Naive thymus-derived CD8-positive, alpha-beta T cell (primary cell): ENCODE data around the gene JPH2. TPM values are rescaled to one million over a fixed set of nuclear protein-coding genes. Genes with fewer than 3 reads are reported as not detected.

Source experiments
- ATAC-seq, 2 donors: fragments of 150-1000 bp; cut with Tn5 transposase in 1 of 2; sonication (Bioruptor Pico), chemical (Tn5 transposase) in 1 of 2; 1 replicate in 1 of 2; 2 replicates in 1 of 2; pipeline ENCODE4 v1.10.0; 2021; ENCODE audit warnings: mild to moderate bottlenecking in 2 of 2, moderate library complexity in 2 of 2
- POLR2A ChIA-PET: fragments of 350-600 bp; sonication (Branson Sonifier 250); formaldehyde crosslinking; loops from one replicate; lab custom pipeline; 2021; ENCODE audit warnings: antibody characterized with exemption; lab: Charles Lee
- DNase-seq, 10 donors: peaks; one replicate each; pipeline versions ENCODE4 v3.0.0 to v3.0.0-alpha.2; 2020 to 2022
- H3K27ac Mint-ChIP-seq, 10 donors: one replicate each; pipeline ENCODE4 v1.8.0; 2020 to 2022; ENCODE audit warnings: mild to moderate bottlenecking in 10 of 10, mixed read lengths in 10 of 10, moderate library complexity in 4 of 10, inconsistent platforms in 1 of 10
- H3K27me3 Mint-ChIP-seq, 5 donors: one replicate each; pipeline ENCODE4 v1.8.0; 2021 to 2022; ENCODE audit warnings: mixed read lengths in 5 of 5
- H3K36me3 Mint-ChIP-seq, 3 donors: one replicate each; pipeline ENCODE4 v1.8.0; 2020 to 2022; ENCODE audit warnings: mixed read lengths in 3 of 3, mild to moderate bottlenecking in 2 of 3, inconsistent platforms in 1 of 3
- H3K4me1 Mint-ChIP-seq, 4 donors: one replicate each; pipeline ENCODE4 v1.8.0; 2021 to 2022; ENCODE audit warnings: mixed read lengths in 4 of 4
- H3K4me3 Mint-ChIP-seq, 10 donors: one replicate each; pipeline ENCODE4 v1.8.0; 2020 to 2022; ENCODE audit warnings: mild to moderate bottlenecking in 10 of 10, mixed read lengths in 10 of 10, moderate library complexity in 6 of 10, inconsistent platforms in 1 of 10
- H3K9me3 Mint-ChIP-seq, 9 donors: one replicate each; pipeline ENCODE4 v1.8.0; 2020 to 2022; ENCODE audit warnings: mixed read lengths in 9 of 9, mild to moderate bottlenecking in 3 of 9, inconsistent platforms in 1 of 9, moderate library complexity in 1 of 9
- polyA plus RNA-seq, 3 donors: library from polyadenylated mRNA; unstranded; fragments of 300-500 nt; fragmentation: Illumina TruSeq; gene quantifications; one replicate each; pipeline ENCODE4 v1.2.3, GENCODE V29; 2021
- total RNA-seq, 8 experiments: library from RNA in 2 of 8; stranded (reverse) in 2 of 8; gene quantifications; one replicate each; pipeline ENCODE4 v1.2.3 and lab custom pipeline; 2021 to 2026

The JPH2 gene
- total and polyA plus RNA-seq, 5 experiments from 2014 or later = not detected

DNA sequence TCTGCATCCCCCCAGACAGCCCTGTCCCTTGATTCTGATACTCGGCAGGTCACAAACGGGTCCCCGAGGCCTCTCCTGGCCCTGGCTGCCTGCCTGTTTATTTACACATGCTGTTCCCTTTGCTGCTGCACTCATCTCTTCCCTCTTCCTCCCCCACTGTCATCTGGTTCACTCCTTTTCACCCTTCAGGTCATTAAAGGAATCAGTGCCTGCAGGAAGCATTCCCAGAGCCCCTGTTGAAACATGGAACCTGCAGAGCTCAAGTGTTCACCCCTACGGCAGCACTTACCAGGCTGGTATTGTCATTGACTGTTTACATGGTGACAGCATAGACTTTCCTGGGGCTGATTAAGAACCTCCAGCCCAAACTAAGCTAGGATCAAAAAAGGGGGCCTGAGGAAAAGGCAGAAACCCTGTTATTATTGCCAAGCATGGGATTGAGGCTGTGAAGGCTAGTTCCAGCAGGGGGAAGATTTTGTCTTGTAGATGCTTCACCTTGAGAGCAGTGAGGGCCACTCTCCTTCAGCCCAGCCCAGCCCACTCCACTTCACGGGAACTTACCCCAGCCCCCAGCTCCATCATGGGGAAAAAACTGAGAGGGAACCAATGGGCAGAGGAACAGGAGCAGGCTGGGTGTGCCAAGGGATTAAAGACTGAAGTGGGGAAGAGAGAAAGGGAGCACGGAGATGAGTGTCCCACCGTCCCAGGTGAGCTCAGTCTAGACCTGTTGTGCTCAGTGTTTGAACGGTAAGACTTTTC, 73.2 kb downstream of the JPH2 start:
- Mint-ChIP-seq H3K27ac (peak overlapping the region in 1 of 10 donors; percentile 68), H3K4me3 (no peak overlapping the region), H3K4me1 (peaks cover 3 to 6% (median 5%) of the 10 kb centered on the region in 4 donors), H3K9me3 (peaks cover 0 to 8% (median 3%) of the 10 kb centered on the region in 9 donors), H3K27me3 (peaks cover 23 to 76% (median 46%) of the 10 kb centered on the region in 5 donors), H3K36me3 (peaks cover 0 to 3% (median under 1%) of the 10 kb centered on the region in 3 donors)
- ATAC-seq = no peak
- no peak for DNase-seq
- POLR2A ChIA-PET = interaction anchor here (0.7 kb wide), 1 partner anchor 18 kb away, joined by 3 read pairs; no protein-coding TSS in a partner anchor

DNA sequence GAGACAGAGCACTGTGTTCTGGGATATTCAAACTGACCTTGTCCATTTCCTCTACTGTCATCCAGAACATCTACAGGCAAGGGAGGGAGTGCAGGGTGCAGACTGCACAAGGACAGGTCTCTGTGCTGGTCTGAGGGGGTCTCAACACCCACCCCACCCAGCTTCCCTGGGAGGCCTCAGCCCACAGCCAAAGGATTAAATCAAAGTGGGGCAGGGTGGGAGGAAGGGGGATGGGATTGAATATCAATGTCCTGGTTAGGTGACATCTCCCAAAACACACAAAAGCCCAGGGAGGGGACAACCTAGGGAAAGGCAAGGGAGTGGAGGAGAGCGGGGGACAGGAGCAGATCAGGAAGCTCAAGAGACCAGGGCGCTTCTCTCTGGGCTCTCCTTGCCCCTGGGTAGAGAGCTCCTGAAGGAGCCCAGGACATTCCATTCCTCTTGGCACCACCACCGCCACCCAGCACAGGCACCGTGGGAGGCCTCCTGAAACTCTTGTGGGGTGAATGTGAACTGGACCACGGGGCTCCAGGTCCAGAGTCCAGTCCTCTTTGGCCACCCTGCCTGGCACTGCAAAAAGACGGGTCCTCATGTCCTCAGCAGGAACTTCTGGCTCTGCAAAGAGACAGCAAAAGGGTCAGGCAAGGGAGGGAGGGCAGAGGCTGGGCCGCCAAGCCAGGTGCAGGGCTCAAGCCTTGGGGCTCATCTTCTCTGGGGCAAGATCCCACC, 73.9 kb downstream of the JPH2 start:
- ATAC-seq (no peak), DNase-seq (no peak)
- Mint-ChIP-seq H3K4me1 (peaks cover 3 to 6% (median 5%) of the 10 kb centered on the region in 4 donors), H3K27me3 (peaks cover 22 to 76% (median 49%) of the 10 kb centered on the region in 5 donors), H3K4me3 (no peak overlapping the region), H3K27ac (no peak overlapping the region), H3K36me3 (peaks cover 4 to 8% (median 5%) of the 10 kb centered on the region in 3 donors), H3K9me3 (peaks cover 0 to 14% (median 9%) of the 10 kb centered on the region in 9 donors)
- POLR2A ChIA-PET = no interaction called here

DNA sequence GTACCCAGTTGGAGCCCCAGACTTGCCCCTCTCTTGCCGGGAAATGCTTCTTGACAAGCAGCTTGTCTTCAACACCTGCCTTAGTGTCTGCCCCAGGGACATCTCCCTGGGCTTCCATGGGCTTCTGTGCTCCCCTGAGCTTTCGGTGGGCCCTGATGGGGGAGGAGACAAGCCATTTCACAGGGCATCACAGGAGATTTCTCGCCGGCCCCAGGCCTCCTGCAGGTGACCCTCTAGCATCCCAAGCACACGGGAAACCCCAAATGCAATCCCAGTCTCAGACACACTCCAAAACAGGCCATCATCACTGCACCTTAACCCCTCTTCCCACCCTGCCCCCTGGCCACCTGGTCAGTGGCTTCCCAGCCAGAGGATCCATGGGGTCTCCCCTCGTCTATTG, 74.5 kb downstream of the JPH2 start:
- POLR2A ChIA-PET = no interaction called here
- no peak for ATAC-seq

DNA sequence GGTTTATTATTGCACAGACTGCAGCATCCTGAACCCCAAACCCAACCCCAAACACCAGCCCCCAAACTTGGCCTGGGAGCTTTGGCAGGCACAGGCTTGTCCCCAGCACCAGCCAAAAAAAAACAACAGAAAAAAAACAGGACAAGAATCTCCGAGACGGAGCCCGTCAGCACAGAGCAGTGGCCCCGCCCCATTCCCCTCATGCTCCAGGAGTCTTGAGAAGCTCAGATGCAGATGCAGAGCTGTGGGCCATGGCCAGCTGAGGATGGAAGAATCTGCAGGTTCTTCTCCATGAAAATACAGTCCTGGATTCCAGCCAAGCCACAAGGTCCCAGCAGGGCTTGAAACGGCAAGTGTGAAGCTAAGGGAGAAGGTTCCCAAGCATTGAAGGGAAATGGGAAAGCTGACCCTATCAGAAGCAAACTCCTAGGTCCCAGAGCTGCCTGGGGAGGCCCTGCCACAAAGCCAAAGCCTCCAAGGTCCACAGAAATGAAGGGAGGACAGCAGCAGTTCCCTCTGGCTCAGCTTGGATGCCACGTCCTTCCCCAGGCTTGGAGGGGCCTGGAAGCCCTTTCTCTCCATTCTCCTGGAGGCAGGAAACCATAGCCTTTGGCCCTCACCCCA, 75.2 kb downstream of the JPH2 start:
- peaks cover 5 to 19% (median 12%) of the 10 kb centered on the region in 3 donors for H3K36me3 Mint-ChIP-seq
- peaks cover 4 to 27% (median 20%) of the 10 kb centered on the region in 9 donors for H3K9me3 Mint-ChIP-seq
- POLR2A ChIA-PET = no interaction called here
- peak overlapping the region in 1 of 10 donors; percentile 91 for H3K27ac Mint-ChIP-seq
- H3K27me3 Mint-ChIP-seq = peaks cover 20 to 75% (median 49%) of the 10 kb centered on the region in 5 donors
- ATAC-seq (no peak), DNase-seq (no peak)
- H3K4me3 Mint-ChIP-seq = no peak overlapping the region
- H3K4me1 Mint-ChIP-seq = peaks cover 3 to 6% (median 5%) of the 10 kb centered on the region in 4 donors

More for the DNA sequence above, 74.5 kb downstream of the JPH2 start:
- DNase-seq = no peak
- Mint-ChIP-seq H3K27ac (no peak overlapping the region), H3K4me3 (no peak overlapping the region), H3K4me1 (peaks cover 3 to 6% (median 5%) of the 10 kb centered on the region in 4 donors), H3K27me3 (peaks cover 20 to 75% (median 46%) of the 10 kb centered on the region in 5 donors), H3K9me3 (peaks cover 2 to 20% (median 15%) of the 10 kb centered on the region in 9 donors), H3K36me3 (peaks cover 5 to 14% (median 9%) of the 10 kb centered on the region in 3 donors)

DNA sequence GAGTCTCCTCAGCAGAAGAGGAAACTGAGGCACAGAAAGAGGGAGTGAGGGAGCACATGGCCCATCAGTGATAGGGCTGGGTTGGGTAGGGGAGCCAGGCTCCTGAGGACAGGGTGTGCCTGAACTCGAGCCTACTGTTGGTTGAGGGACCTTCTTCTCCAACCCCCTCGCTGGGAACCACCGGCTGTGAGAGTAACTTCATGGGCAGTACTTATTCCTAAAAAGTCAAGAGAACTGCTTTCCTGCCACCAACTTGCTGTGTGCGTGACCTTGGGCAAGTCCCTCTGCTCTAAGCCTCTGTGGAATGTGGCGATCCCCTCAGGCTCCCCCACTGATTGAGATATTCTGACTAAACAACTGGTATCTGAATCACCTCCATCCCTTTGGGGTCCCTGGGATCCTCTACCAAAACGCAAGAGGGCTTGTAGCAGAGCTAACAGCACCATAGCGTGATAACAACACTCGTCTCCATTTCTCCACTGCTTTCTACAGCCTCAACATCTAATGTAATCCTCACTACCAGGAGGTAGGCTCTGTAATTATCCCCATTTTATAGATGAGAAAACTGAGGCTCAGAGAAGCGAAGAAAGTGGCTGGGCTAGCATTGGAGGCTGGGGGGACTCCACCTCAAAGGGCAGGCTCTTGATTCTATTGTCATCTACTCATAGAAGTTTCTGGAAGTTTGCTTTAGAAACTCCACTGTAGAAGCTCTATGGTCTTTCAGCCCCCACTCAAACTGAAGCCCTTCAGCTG, 76.0 kb downstream of the JPH2 start:
- Mint-ChIP-seq H3K4me3 (no peak overlapping the region), H3K4me1 (no peaks in the 10 kb centered on the region), H3K27me3 (peaks cover 17 to 76% (median 49%) of the 10 kb centered on the region in 5 donors), H3K9me3 (peaks cover 5 to 29% (median 21%) of the 10 kb centered on the region in 9 donors), H3K36me3 (peaks cover 5 to 19% (median 12%) of the 10 kb centered on the region in 3 donors), H3K27ac (peak overlapping the region in 1 of 10 donors; percentile 15)
- no peak for DNase-seq
- POLR2A ChIA-PET = no interaction called here
- no peak for ATAC-seq

DNA sequence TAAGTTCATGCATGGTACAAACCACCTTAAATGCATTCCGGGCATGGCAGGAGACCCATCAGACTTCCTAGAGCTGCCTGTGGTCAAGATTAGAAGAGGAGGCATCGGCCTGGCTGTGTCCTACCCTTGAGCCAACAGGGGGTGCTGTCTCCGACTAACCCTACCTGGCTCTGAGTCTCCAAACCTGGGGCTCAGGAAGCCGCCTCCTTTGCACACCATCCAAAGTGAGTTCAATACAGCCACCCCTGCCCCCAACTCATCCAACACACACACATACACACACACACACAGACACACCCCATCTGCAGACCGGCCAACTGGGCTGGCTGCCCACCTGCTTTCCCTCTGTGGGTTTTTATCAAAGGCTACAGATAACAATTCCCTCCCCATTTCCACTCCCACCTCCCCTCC, 77.0 kb downstream of the JPH2 start:
- Mint-ChIP-seq H3K27ac (peak overlapping the region in 1 of 10 donors; percentile 27), H3K4me1 (no peaks in the 10 kb centered on the region), H3K9me3 (peaks cover 5 to 29% (median 21%) of the 10 kb centered on the region in 9 donors), H3K36me3 (peaks cover 5 to 19% (median 12%) of the 10 kb centered on the region in 3 donors), H3K4me3 (no peak overlapping the region), H3K27me3 (peaks cover 11 to 80% (median 43%) of the 10 kb centered on the region in 5 donors)
- ATAC-seq = no peak
- POLR2A ChIA-PET = no interaction called here
- no peak for DNase-seq

DNA sequence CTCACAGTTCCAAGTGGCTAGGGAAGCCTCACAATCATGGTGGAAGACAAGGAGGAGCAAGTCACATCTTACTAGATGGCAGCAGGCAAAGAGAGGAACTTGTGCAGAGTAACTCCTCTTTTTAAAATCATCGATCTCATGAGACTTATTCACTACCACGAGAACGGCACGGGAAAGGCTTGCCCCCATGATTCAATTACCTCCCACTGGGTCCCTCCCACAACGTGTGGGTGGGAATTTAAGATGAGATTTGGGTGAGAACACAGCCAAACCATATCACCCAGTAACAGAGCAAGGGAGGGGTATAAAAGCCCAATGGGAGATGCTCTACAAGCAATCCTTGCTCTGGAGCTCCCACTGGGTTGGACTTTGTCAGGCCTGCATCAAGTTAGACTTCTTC, 80.4 kb downstream of the JPH2 start:
- peaks cover 25 to 84% (median 47%) of the 10 kb centered on the region in 5 donors for H3K27me3 Mint-ChIP-seq
- POLR2A ChIA-PET = no interaction called here
- no peak overlapping the region for H3K27ac Mint-ChIP-seq
- H3K4me1 Mint-ChIP-seq = no peaks in the 10 kb centered on the region
- ATAC-seq = no peak
- peaks cover 5 to 26% (median 12%) of the 10 kb centered on the region in 3 donors for H3K36me3 Mint-ChIP-seq
- no peak overlapping the region for H3K4me3 Mint-ChIP-seq
- peaks cover 11 to 47% (median 23%) of the 10 kb centered on the region in 9 donors for H3K9me3 Mint-ChIP-seq
- no peak for DNase-seq

DNA sequence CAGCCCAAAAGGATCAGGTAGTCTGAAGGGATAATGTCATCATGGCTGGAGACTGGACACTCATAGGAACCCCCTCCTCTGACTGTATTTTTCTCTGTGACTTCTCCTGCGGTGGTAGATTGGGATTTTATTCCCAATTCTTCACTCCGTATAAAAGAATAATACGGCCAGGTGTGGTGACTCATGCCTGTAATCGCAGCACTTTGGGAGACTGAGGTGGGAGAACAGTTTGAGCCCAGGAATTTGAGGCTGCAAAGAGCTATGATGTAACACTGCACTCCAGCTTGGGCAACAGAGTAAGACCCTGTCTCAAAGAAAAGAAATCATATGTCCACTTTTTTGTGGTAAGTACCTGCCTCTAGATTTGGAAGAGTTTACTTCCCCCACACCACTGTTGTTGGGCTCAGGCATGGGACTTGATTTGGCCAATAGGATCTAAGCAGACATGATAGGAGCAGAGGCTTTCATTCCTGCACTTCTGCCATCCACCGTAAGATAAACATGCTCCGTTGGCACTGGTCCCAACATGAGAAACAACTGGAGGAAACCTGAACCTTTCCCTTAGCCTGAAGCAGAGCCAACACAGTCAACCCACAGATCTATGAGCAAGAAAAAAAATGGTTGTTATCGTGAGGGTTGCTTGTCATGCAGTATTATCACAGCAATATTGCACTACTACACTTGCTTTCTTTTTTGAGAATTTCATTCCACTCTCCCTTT, 82.0 kb downstream of the JPH2 start:
- DNase-seq (no peak), ATAC-seq (no peak)
- Mint-ChIP-seq H3K4me1 (no peaks in the 10 kb centered on the region), H3K4me3 (no peak overlapping the region), H3K9me3 (peaks cover 11 to 52% (median 23%) of the 10 kb centered on the region in 9 donors), H3K27me3 (peaks cover 35 to 87% (median 55%) of the 10 kb centered on the region in 5 donors), H3K27ac (no peak overlapping the region), H3K36me3 (peaks cover 5 to 32% (median 12%) of the 10 kb centered on the region in 3 donors)
- POLR2A ChIA-PET = no interaction called here

DNA sequence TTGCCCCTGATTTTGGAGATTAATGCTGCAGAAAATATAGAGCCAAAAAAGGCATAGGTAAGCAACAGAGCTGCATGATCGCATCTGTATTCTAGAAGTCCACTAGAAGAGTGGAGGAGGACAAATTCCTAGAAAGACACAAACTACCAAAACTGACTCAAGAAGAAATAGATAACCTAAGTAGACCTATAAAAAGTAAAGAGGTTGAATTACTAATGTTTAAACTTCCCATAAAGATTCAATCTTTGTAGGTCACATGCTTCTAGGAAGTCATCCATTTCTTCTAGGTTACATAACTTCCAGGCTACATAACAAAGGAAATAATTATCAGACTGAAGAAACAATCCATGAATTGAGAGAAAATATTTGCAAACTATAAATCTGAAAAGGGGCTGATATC, 84.4 kb downstream of the JPH2 start:
- DNase-seq = no peak
- peaks cover 0 to 19% (median 4%) of the 10 kb centered on the region in 3 donors for H3K36me3 Mint-ChIP-seq
- no peak for ATAC-seq
- peaks cover 36 to 88% (median 46%) of the 10 kb centered on the region in 5 donors for H3K27me3 Mint-ChIP-seq
- POLR2A ChIA-PET = no interaction called here
- H3K4me1 Mint-ChIP-seq = no peaks in the 10 kb centered on the region
- no peak overlapping the region for H3K27ac Mint-ChIP-seq
- peaks cover 6 to 35% (median 13%) of the 10 kb centered on the region in 9 donors for H3K9me3 Mint-ChIP-seq
- H3K4me3 Mint-ChIP-seq = no peak overlapping the region

DNA sequence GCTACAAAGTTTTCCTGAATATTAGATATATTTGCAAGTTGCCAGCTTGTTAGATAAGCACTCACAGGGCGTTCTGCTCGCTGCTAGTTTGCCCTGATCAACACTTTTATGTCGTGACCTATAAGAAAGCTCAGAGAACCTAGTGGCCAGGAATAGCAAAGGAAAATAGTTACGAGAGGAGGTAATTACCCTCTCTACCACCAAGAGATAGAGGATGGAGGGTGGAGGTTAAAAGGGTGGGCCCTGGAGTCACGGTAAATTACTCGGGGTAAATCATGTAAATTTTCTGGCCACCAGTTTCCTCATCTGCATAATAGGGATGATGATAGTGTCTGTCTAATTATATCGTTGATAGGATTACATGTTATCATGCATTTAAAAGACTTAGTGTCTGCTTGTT, 87.2 kb downstream of the JPH2 start:
- no peak overlapping the region for H3K4me3 Mint-ChIP-seq
- DNase-seq (no peak), ATAC-seq (no peak)
- no peaks in the 10 kb centered on the region for H3K4me1 Mint-ChIP-seq
- H3K27ac Mint-ChIP-seq = no peak overlapping the region
- peaks cover 0 to 12% (median 0%) of the 10 kb centered on the region in 3 donors for H3K36me3 Mint-ChIP-seq
- peaks cover 26 to 74% (median 31%) of the 10 kb centered on the region in 5 donors for H3K27me3 Mint-ChIP-seq
- POLR2A ChIA-PET = no interaction called here
- peaks cover 0 to 26% (median 6%) of the 10 kb centered on the region in 9 donors for H3K9me3 Mint-ChIP-seq

DNA sequence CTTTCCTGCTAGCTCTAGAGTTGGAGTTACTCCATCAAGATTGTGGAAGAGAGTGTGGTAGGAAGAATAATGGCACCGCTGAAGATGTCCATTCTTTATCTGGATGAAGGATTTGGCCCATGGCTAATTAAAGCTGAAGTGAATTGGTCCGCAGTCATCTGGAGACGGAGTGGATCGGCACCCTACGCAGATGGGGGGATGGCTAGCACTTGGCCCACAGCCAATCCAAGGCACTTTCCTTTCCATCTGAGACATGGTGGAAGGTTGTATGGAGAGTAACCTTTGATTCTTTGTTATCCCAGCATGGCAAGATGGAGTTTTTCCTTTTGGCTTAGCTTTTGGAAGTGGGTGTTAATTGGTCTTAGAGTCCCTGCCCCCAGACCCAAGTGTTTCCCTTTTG, 88.3 kb downstream of the JPH2 start:
- H3K9me3 Mint-ChIP-seq = peaks cover 0 to 26% (median 6%) of the 10 kb centered on the region in 9 donors
- DNase-seq = no peak
- peaks cover 0 to 12% (median 0%) of the 10 kb centered on the region in 3 donors for H3K36me3 Mint-ChIP-seq
- no peak for ATAC-seq
- POLR2A ChIA-PET = no interaction called here
- no peaks in the 10 kb centered on the region for H3K4me1 Mint-ChIP-seq
- H3K4me3 Mint-ChIP-seq = no peak overlapping the region
- H3K27ac Mint-ChIP-seq = no peak overlapping the region
- H3K27me3 Mint-ChIP-seq = peaks cover 15 to 67% (median 28%) of the 10 kb centered on the region in 5 donors
